Measurements from ENCODE around the gene PCED1B. TPM values are rescaled to one million over a fixed set of nuclear protein-coding genes. Genes with fewer than 3 reads are reported as not detected.

Gene PCED1B
- total RNA-seq, 1 experiment from 2014 or later: 6.6 TPM

DNA sequence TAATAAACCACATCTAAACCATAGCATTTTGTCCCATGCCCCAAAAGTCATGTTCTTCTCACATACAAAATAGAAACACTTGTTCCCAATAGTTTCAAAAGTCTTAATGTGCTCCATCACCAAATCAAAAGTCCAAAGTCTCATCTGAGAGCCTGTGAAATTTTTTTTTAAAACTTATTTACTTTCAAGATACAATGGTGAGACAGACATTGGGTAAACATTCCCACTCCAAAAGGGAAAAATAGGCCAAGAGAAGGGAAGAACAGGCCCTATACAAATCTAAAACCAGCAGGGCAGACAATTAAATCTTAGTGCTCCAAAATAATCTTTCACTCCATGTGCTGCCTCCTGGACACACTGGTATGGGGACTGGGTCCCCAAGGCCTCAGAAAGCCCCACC, 84.7 kb downstream of the PCED1B start (continued):
- TF ChIP-seq, protein P1, sequence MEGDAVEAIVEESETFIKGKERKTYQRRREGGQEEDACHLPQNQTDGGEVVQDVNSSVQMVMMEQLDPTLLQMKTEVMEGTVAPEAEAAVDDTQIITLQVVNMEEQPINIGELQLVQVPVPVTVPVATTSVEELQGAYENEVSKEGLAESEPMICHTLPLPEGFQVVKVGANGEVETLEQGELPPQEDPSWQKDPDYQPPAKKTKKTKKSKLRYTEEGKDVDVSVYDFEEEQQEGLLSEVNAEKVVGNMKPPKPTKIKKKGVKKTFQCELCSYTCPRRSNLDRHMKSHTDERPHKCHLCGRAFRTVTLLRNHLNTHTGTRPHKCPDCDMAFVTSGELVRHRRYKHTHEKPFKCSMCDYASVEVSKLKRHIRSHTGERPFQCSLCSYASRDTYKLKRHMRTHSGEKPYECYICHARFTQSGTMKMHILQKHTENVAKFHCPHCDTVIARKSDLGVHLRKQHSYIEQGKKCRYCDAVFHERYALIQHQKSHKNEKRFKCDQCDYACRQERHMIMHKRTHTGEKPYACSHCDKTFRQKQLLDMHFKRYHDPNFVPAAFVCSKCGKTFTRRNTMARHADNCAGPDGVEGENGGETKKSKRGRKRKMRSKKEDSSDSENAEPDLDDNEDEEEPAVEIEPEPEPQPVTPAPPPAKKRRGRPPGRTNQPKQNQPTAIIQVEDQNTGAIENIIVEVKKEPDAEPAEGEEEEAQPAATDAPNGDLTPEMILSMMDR (IDR thresholded peaks at IDR 0.05): no peak
- TF ChIP-seq, protein P2, sequence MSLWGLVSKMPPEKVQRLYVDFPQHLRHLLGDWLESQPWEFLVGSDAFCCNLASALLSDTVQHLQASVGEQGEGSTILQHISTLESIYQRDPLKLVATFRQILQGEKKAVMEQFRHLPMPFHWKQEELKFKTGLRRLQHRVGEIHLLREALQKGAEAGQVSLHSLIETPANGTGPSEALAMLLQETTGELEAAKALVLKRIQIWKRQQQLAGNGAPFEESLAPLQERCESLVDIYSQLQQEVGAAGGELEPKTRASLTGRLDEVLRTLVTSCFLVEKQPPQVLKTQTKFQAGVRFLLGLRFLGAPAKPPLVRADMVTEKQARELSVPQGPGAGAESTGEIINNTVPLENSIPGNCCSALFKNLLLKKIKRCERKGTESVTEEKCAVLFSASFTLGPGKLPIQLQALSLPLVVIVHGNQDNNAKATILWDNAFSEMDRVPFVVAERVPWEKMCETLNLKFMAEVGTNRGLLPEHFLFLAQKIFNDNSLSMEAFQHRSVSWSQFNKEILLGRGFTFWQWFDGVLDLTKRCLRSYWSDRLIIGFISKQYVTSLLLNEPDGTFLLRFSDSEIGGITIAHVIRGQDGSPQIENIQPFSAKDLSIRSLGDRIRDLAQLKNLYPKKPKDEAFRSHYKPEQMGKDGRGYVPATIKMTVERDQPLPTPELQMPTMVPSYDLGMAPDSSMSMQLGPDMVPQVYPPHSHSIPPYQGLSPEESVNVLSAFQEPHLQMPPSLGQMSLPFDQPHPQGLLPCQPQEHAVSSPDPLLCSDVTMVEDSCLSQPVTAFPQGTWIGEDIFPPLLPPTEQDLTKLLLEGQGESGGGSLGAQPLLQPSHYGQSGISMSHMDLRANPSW (CRISPR knock-in tag; conservative IDR thresholded peaks at IDR 0.05; ENCODE audit: low read depth): no peak
- TF ChIP-seq ZNF138 (CRISPR knock-in tag; conservative IDR thresholded peaks at IDR 0.05) (no peak), GTF2I (CRISPR knock-in tag; conservative IDR thresholded peaks at IDR 0.05) (no peak), NR3C1 (CRISPR knock-in tag; conservative IDR thresholded peaks at IDR 0.05; ENCODE audit: low read depth) (no peak), ELF4 (CRISPR knock-in tag; IDR thresholded peaks at IDR 0.05; ENCODE audit: low read depth) (no peak)
- TF ChIP-seq, protein P3, sequence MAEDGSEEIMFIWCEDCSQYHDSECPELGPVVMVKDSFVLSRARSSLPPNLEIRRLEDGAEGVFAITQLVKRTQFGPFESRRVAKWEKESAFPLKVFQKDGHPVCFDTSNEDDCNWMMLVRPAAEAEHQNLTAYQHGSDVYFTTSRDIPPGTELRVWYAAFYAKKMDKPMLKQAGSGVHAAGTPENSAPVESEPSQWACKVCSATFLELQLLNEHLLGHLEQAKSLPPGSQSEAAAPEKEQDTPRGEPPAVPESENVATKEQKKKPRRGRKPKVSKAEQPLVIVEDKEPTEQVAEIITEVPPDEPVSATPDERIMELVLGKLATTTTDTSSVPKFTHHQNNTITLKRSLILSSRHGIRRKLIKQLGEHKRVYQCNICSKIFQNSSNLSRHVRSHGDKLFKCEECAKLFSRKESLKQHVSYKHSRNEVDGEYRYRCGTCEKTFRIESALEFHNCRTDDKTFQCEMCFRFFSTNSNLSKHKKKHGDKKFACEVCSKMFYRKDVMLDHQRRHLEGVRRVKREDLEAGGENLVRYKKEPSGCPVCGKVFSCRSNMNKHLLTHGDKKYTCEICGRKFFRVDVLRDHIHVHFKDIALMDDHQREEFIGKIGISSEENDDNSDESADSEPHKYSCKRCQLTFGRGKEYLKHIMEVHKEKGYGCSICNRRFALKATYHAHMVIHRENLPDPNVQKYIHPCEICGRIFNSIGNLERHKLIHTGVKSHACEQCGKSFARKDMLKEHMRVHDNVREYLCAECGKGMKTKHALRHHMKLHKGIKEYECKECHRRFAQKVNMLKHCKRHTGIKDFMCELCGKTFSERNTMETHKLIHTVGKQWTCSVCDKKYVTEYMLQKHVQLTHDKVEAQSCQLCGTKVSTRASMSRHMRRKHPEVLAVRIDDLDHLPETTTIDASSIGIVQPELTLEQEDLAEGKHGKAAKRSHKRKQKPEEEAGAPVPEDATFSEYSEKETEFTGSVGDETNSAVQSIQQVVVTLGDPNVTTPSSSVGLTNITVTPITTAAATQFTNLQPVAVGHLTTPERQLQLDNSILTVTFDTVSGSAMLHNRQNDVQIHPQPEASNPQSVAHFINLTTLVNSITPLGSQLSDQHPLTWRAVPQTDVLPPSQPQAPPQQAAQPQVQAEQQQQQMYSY (CRISPR knock-in tag; IDR thresholded peaks at IDR 0.05): no peak
- TF ChIP-seq, protein P4, sequence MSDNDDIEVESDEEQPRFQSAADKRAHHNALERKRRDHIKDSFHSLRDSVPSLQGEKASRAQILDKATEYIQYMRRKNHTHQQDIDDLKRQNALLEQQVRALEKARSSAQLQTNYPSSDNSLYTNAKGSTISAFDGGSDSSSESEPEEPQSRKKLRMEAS (CRISPR knock-in tag; IDR thresholded peaks at IDR 0.05): no peak
- TF ChIP-seq, protein P5, sequence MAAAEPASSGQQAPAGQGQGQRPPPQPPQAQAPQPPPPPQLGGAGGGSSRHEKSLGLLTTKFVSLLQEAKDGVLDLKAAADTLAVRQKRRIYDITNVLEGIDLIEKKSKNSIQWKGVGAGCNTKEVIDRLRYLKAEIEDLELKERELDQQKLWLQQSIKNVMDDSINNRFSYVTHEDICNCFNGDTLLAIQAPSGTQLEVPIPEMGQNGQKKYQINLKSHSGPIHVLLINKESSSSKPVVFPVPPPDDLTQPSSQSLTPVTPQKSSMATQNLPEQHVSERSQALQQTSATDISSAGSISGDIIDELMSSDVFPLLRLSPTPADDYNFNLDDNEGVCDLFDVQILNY (CRISPR knock-in tag; IDR thresholded peaks at IDR 0.05): no peak

DNA sequence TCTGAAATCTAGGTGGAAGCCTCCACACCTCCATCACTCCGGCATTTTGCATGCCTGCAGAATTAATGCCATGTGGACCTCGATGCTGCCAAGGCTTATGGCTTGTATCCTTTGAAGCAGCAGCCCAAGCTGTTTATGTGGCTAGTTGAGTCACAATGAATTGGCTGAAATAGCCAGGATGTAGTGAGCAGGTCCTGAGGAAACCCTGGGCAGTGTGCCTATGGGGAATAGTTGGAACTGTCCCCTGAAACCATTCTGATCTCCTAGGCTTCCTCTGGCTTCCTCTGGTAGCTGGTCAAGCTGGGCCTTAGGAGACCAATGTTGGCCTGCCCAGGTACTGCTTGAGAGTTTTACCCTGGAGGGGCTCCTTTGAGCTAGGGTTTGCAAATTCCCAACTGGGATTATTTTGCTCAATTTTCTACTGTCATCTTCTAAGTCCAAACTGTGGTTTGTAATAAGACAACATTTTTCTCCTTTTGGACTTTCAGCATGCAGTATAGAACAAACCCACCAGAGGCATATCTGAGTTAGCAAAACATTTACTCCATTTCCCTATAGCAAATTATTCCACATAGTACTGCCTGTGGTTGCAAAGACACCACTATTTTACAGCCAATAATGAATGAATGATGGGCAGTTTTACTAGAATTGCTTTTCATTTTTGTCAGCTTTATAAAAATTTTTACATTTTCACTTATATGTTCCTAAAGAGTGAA, 85.5 kb downstream of the PCED1B start:
- POLR2A ChIA-PET: no interaction called here
- Mint-ChIP-seq H3K4me3 (no peak overlapping the region), H3K36me3 (peaks cover 2% of the 10 kb centered on the region; the same call in 1 of the 2 replicates), H3K4me1 (peaks cover 9% of the 10 kb centered on the region; the same call in 1 of the 2 replicates), H3K9me3 (peaks cover 12% of the 10 kb centered on the region), H3K27ac (no peak overlapping the region), H3K27me3 (ENCODE audit: low read depth) (no peaks in the 10 kb centered on the region)
- CTCF ChIA-PET: interaction anchor here (0.9 to 1.1 kb wide), 2 partner anchors 29 to 95 kb away, joined by 3 to 4 read pairs; no protein-coding TSS in a partner anchor
- ATAC-seq (no peak), DNase-seq (ENCODE audit: low spot score) (no peak)
- TF ChIP-seq, protein P6, sequence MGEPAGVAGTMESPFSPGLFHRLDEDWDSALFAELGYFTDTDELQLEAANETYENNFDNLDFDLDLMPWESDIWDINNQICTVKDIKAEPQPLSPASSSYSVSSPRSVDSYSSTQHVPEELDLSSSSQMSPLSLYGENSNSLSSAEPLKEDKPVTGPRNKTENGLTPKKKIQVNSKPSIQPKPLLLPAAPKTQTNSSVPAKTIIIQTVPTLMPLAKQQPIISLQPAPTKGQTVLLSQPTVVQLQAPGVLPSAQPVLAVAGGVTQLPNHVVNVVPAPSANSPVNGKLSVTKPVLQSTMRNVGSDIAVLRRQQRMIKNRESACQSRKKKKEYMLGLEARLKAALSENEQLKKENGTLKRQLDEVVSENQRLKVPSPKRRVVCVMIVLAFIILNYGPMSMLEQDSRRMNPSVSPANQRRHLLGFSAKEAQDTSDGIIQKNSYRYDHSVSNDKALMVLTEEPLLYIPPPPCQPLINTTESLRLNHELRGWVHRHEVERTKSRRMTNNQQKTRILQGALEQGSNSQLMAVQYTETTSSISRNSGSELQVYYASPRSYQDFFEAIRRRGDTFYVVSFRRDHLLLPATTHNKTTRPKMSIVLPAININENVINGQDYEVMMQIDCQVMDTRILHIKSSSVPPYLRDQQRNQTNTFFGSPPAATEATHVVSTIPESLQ (CRISPR knock-in tag; IDR thresholded peaks at IDR 0.05): no peak
- TF ChIP-seq SOX15 (CRISPR knock-in tag; IDR thresholded peaks at IDR 0.05): no peak
- no peak for TF ChIP-seq TEAD1 (CRISPR knock-in tag; IDR thresholded peaks at IDR 0.05)
- TF ChIP-seq, protein P7, sequence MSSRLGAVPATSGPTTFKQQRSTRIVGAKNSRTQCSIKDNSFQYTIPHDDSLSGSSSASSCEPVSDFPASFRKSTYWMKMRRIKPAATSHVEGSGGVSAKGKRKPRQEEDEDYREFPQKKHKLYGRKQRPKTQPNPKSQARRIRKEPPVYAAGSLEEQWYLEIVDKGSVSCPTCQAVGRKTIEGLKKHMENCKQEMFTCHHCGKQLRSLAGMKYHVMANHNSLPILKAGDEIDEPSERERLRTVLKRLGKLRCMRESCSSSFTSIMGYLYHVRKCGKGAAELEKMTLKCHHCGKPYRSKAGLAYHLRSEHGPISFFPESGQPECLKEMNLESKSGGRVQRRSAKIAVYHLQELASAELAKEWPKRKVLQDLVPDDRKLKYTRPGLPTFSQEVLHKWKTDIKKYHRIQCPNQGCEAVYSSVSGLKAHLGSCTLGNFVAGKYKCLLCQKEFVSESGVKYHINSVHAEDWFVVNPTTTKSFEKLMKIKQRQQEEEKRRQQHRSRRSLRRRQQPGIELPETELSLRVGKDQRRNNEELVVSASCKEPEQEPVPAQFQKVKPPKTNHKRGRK (CRISPR knock-in tag; IDR thresholded peaks at IDR 0.05; ENCODE audit: borderline replicate concordance): no peak
- no peak for TF ChIP-seq ZBTB21 (CRISPR knock-in tag; IDR thresholded peaks at IDR 0.05; ENCODE audit: borderline replicate concordance)
- TF ChIP-seq CREB1 (CRISPR knock-in tag; IDR thresholded peaks at IDR 0.05): no peak
- no peak for TF ChIP-seq CBFB (CRISPR knock-in tag; IDR thresholded peaks at IDR 0.05; ENCODE audit: low read depth)
- no peak for TF ChIP-seq OVOL2 (CRISPR knock-in tag; IDR thresholded peaks at IDR 0.05; ENCODE audit: borderline replicate concordance)
- TF ChIP-seq, protein P8, sequence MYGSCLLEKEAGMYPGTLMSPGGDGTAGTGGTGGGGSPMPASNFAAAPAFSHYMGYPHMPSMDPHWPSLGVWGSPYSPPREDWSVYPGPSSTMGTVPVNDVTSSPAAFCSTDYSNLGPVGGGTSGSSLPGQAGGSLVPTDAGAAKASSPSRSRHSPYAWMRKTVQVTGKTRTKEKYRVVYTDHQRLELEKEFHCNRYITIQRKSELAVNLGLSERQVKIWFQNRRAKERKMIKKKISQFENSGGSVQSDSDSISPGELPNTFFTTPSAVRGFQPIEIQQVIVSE (CRISPR knock-in tag; IDR thresholded peaks at IDR 0.05; ENCODE audit: borderline replicate concordance): no peak
- TF ChIP-seq, protein P1 (IDR thresholded peaks at IDR 0.05): no peak

All from WTC11 (cell line).